Measurements from ENCODE around the gene GLT8D2.

Gene GLT8D2

DNA sequence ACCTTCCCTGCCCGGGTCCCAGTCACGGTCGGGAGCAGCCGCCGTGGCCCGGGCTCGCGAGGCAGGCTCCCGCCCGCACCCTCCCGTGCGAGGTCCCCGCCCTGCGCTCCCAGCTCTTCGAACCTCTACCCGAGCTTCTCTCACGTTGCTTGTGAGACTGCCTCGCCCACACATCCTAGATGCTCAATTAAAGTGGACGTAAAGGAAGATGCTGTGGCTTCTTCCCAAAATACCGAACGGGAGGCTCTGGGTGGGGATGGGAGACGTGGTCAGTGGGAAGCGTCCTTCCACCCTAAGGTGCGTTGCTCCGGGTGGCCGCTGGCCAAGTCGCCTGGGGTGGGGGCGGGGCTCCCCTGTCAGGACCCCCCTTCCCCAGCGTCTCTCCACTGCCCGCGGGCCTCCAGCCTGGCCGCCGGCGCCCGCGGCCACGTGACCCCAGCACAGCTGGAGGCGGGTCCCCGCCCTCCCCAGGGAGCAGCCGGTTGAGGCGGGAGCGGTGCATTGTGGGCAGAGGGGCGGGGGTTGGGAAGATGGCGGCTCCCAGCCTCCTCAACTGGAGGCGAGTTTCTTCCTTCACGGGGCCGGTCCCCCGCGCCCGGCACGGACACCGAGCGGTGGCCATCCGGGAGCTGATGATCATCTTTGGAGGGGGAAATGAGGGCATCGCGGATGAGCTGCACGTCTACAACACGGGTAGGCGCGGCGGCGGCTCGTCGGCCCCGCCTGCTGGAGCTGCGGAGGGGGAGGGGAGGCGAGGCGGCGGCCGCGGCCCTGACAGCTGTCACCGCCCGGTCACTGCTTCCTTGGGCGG, 14.2 kb upstream of the GLT8D2 start, which contains the start of gene HCFC2:
Gene HCFC2, plus strand, starts transcription at position 501 of the 811 bp plus-strand sequence. Its CDS starts 30 bp downstream, at position 531.
- Histone ChIP-seq H3K27me3 (ENCODE audit: insufficient read depth, poor library complexity, severe bottlenecking) (no peaks in the 10 kb centered on the region), H3K4me3 (replicated peaks; ENCODE audit: insufficient read depth, low read length) (peak within 1 kb of the TSS; percentile 97), H3K27ac (replicated peaks) (peak within 1 kb of the TSS; percentile 69)
- TF ChIP-seq POLR2AphosphoS5 (IDR thresholded peaks at IDR 0.05; ENCODE audit: low read depth) (0 out of 2 replicates have a peak, but pooled peaks have one; percentile 43), GABPA (IDR thresholded peaks at IDR 0.05; ENCODE audit: low read depth) (no peak)
- DNase-seq (ENCODE audit: low read depth in 1 of 2, low spot score in 1 of 2) = peak; percentile 69 to 87

DNA sequence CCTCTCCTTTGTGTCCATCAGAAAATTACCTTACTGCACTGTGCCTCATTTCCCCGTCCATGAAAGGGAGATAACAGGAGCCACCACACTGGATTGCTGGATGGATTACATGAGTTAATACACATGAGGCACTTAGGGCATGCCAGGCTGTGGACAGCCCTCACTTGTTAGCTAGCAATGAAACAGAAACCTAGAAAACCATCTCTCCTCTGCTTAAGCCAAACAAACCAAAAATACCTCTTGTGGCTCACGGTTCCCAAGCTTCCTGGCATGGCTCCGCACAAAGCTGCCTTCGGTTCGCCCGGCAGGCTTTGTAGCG, 13.7 kb upstream of the GLT8D2 start:
- TF ChIP-seq GABPA (IDR thresholded peaks at IDR 0.05; ENCODE audit: low read depth) (no peak), SPI1 (IDR thresholded peaks at IDR 0.05; ENCODE audit: borderline replicate concordance, low read depth) (no peak), POLR2AphosphoS5 (IDR thresholded peaks at IDR 0.05; ENCODE audit: low read depth) (no peak)
- TF ChIP-seq, protein P1, sequence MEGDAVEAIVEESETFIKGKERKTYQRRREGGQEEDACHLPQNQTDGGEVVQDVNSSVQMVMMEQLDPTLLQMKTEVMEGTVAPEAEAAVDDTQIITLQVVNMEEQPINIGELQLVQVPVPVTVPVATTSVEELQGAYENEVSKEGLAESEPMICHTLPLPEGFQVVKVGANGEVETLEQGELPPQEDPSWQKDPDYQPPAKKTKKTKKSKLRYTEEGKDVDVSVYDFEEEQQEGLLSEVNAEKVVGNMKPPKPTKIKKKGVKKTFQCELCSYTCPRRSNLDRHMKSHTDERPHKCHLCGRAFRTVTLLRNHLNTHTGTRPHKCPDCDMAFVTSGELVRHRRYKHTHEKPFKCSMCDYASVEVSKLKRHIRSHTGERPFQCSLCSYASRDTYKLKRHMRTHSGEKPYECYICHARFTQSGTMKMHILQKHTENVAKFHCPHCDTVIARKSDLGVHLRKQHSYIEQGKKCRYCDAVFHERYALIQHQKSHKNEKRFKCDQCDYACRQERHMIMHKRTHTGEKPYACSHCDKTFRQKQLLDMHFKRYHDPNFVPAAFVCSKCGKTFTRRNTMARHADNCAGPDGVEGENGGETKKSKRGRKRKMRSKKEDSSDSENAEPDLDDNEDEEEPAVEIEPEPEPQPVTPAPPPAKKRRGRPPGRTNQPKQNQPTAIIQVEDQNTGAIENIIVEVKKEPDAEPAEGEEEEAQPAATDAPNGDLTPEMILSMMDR (IDR thresholded peaks at IDR 0.05; ENCODE audit: insufficient read depth, low read length) = no peak
- TF ChIP-seq, protein P2, sequence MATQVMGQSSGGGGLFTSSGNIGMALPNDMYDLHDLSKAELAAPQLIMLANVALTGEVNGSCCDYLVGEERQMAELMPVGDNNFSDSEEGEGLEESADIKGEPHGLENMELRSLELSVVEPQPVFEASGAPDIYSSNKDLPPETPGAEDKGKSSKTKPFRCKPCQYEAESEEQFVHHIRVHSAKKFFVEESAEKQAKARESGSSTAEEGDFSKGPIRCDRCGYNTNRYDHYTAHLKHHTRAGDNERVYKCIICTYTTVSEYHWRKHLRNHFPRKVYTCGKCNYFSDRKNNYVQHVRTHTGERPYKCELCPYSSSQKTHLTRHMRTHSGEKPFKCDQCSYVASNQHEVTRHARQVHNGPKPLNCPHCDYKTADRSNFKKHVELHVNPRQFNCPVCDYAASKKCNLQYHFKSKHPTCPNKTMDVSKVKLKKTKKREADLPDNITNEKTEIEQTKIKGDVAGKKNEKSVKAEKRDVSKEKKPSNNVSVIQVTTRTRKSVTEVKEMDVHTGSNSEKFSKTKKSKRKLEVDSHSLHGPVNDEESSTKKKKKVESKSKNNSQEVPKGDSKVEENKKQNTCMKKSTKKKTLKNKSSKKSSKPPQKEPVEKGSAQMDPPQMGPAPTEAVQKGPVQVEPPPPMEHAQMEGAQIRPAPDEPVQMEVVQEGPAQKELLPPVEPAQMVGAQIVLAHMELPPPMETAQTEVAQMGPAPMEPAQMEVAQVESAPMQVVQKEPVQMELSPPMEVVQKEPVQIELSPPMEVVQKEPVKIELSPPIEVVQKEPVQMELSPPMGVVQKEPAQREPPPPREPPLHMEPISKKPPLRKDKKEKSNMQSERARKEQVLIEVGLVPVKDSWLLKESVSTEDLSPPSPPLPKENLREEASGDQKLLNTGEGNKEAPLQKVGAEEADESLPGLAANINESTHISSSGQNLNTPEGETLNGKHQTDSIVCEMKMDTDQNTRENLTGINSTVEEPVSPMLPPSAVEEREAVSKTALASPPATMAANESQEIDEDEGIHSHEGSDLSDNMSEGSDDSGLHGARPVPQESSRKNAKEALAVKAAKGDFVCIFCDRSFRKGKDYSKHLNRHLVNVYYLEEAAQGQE (IDR thresholded peaks at IDR 0.05; ENCODE audit: insufficient replicate concordance, low read depth) = no peak
- Histone ChIP-seq H3K27me3 (ENCODE audit: insufficient read depth, poor library complexity, severe bottlenecking) (no peaks in the 10 kb centered on the region), H3K4me3 (replicated peaks; ENCODE audit: insufficient read depth, low read length) (peak overlapping the region; percentile 97), H3K27ac (replicated peaks) (no peak overlapping the region)
- DNase-seq (ENCODE audit: low read depth in 1 of 2, low spot score in 1 of 2) = no peak

DNA sequence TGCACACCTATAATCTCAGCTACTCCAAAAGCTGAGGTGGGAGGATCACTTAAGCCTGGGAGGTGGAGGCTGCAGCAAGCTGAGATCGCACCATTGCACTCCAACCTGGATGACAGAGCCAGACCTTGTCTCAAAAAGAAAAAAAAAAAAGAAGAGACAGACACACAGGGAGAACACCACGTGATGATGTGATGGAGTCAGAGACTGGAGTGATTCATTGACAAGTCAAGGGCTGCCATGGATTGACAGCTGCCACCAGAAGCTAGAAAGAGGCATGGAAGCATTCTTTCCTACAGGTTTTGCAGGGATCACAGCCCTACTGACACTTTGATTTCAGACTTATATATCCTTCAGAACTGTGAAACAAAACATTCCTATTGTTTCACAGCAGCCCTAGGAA, 10.8 kb upstream of the GLT8D2 start:
- Histone ChIP-seq H3K27ac (replicated peaks) (no peak overlapping the region), H3K27me3 (ENCODE audit: insufficient read depth, poor library complexity, severe bottlenecking) (no peaks in the 10 kb centered on the region), H3K4me3 (replicated peaks; ENCODE audit: insufficient read depth, low read length) (no peak overlapping the region)
- DNase-seq (ENCODE audit: low read depth in 1 of 2, low spot score in 1 of 2) = no peak
- TF ChIP-seq, protein P1 (IDR thresholded peaks at IDR 0.05; ENCODE audit: insufficient read depth, low read length) = no peak
- TF ChIP-seq GABPA (IDR thresholded peaks at IDR 0.05; ENCODE audit: low read depth) (no peak), SPI1 (IDR thresholded peaks at IDR 0.05; ENCODE audit: borderline replicate concordance, low read depth) (no peak), POLR2AphosphoS5 (IDR thresholded peaks at IDR 0.05; ENCODE audit: low read depth) (no peak)
- TF ChIP-seq, protein P2 (IDR thresholded peaks at IDR 0.05; ENCODE audit: insufficient replicate concordance, low read depth) = no peak

DNA sequence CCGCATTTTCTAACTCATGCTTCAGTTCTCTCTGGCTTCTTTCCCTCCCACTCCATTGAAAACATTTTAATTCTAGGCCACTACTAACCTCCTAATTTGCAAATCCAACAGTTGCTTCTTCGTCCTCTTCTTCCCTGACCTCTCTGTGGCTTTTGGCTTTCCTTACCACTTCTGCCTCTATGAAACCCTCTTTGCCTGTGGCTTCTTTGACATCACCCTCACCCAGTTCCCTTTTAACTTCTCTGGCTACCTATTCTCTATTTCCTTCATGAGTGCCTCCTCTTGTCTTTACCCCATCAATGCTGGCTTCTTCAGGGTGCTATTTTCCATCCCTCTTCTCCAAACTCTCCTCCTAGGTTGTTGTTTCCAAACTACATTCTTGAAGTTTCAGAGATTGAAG, 10.0 kb upstream of the GLT8D2 start:
- Histone ChIP-seq H3K27me3 (ENCODE audit: insufficient read depth, poor library complexity, severe bottlenecking) (no peaks in the 10 kb centered on the region), H3K27ac (replicated peaks) (no peak overlapping the region), H3K4me3 (replicated peaks; ENCODE audit: insufficient read depth, low read length) (no peak overlapping the region)
- TF ChIP-seq, protein P2 (IDR thresholded peaks at IDR 0.05; ENCODE audit: insufficient replicate concordance, low read depth) = no peak
- TF ChIP-seq SPI1 (IDR thresholded peaks at IDR 0.05; ENCODE audit: borderline replicate concordance, low read depth) = peak; percentile 85
- TF ChIP-seq POLR2AphosphoS5 (IDR thresholded peaks at IDR 0.05; ENCODE audit: low read depth) = no peak
- peak in 1 of 2 experiments; percentile 52 for DNase-seq (ENCODE audit: low read depth in 1 of 2, low spot score in 1 of 2)
